ENCODE results near the gene UNC119. TPM values are rescaled to one million over a fixed set of nuclear protein-coding genes. Genes with fewer than 3 reads are reported as not detected.
"Not testable (repeated sequence)": the region's sequence is repeated elsewhere in the genome, so short reads cannot be mapped to it uniquely, and the experiment has no call there.

The UNC119 gene
- total RNA-seq (2014; rRNA removed; shearing (Covaris generic); ENCODE audit: low replicate concordance), result 20.8 and 36.4 TPM in 2 replicates

GRCh38 chr17:28552176-28552999 is at the start of gene UNC119:
TSS of gene UNC119 (minus strand) at chr17:28552624. CDS start at chr17:28552557, 67 bp downstream.
- DNase-seq, result peak; percentile 77
- Histone ChIP-seq H3K36me3 (peaks cover 34% of the 10 kb centered on the region), H3K27me3 (no peaks in the 10 kb centered on the region), H3K4me3 (peak within 1 kb of the TSS; percentile 93), H3K9me3 (no peaks in the 10 kb centered on the region)

- H3K27me3 ChIP-seq, result no peaks in the 10 kb centered on the region
- H3K36me3 ChIP-seq, result peaks cover 36% of the 10 kb centered on the region
- peak overlapping the region; percentile 93 for H3K4me3 ChIP-seq
- peak; percentile 87 for DNase-seq
- no peaks in the 10 kb centered on the region for H3K9me3 ChIP-seq
These were observed 47.1 kb upstream of the UNC119 start for GRCh38 chr17:28599311-28600184.

GRCh38 chr17:28598799-28599310 is 46.4 kb upstream of the UNC119 start, which contains the start of gene SPAG5:
TSS of gene SPAG5 (minus strand) at chr17:28599025. CDS start at chr17:28598946, 79 bp downstream.
- H3K27me3 ChIP-seq, result no peaks in the 10 kb centered on the region
- peak within 1 kb of the TSS; percentile 93 for H3K4me3 ChIP-seq
- H3K9me3 ChIP-seq, result no peaks in the 10 kb centered on the region
- peak; percentile 94 for DNase-seq
- peaks cover 42% of the 10 kb centered on the region for H3K36me3 ChIP-seq

- Histone ChIP-seq H3K4me3 (peak overlapping the region; percentile 93), H3K9me3 (no peaks in the 10 kb centered on the region), H3K27me3 (no peaks in the 10 kb centered on the region), H3K36me3 (peaks cover 43% of the 10 kb centered on the region)
- DNase-seq, result no peak
These were observed 46.0 kb upstream of the UNC119 start for GRCh38 chr17:28598389-28598788.

GRCh38 chr17:28597606-28598383 is 45.4 kb upstream of the UNC119 start:
- peak overlapping the region; percentile 93 for H3K4me3 ChIP-seq
- H3K27me3 ChIP-seq, result no peaks in the 10 kb centered on the region
- no peaks in the 10 kb centered on the region for H3K9me3 ChIP-seq
- peaks cover 48% of the 10 kb centered on the region for H3K36me3 ChIP-seq
- no peak for DNase-seq

- H3K27me3 ChIP-seq, result no peaks in the 10 kb centered on the region
- H3K9me3 ChIP-seq, result no peaks in the 10 kb centered on the region
- H3K4me3 ChIP-seq, result no peak overlapping the region
- DNase-seq, result no peak
- H3K36me3 ChIP-seq, result peaks cover 87% of the 10 kb centered on the region
These were observed 39.8 kb upstream of the UNC119 start for GRCh38 chr17:28592260-28592659.

GRCh38 chr17:28585851-28586250 is 33.4 kb upstream of the UNC119 start:
- no peaks in the 10 kb centered on the region for H3K9me3 ChIP-seq
- no peak overlapping the region for H3K4me3 ChIP-seq
- H3K27me3 ChIP-seq, result no peaks in the 10 kb centered on the region
- peaks cover 94% of the 10 kb centered on the region for H3K36me3 ChIP-seq
- no peak for DNase-seq

GRCh38 chr17:28584434-28584833 is 32.0 kb upstream of the UNC119 start:
- DNase-seq, result no peak
- Histone ChIP-seq H3K4me3 (no peak overlapping the region), H3K9me3 (no peaks in the 10 kb centered on the region), H3K27me3 (no peaks in the 10 kb centered on the region), H3K36me3 (peaks cover 95% of the 10 kb centered on the region)

- H3K9me3 ChIP-seq, result no peaks in the 10 kb centered on the region
- no peak for DNase-seq
- H3K4me3 ChIP-seq, result no peak overlapping the region
- peaks cover 95% of the 10 kb centered on the region for H3K36me3 ChIP-seq
- no peaks in the 10 kb centered on the region for H3K27me3 ChIP-seq
These were observed 30.1 kb upstream of the UNC119 start for GRCh38 chr17:28582513-28582912.

- Histone ChIP-seq H3K36me3 (peaks cover 92% of the 10 kb centered on the region), H3K4me3 (no peak overlapping the region), H3K27me3 (no peaks in the 10 kb centered on the region), H3K9me3 (no peaks in the 10 kb centered on the region)
- no peak for DNase-seq
These were observed 28.5 kb upstream of the UNC119 start for GRCh38 chr17:28580959-28581358.

GRCh38 chr17:28579526-28579925 is 27.1 kb upstream of the UNC119 start:
- no peak for DNase-seq
- no peaks in the 10 kb centered on the region for H3K9me3 ChIP-seq
- no peak overlapping the region for H3K4me3 ChIP-seq
- H3K36me3 ChIP-seq, result peaks cover 80% of the 10 kb centered on the region
- H3K27me3 ChIP-seq, result no peaks in the 10 kb centered on the region

GRCh38 chr17:28578246-28579195 is 26.1 kb upstream of the UNC119 start:
- DNase-seq, result no peak
- Histone ChIP-seq H3K4me3 (no peak overlapping the region), H3K36me3 (peaks cover 76% of the 10 kb centered on the region), H3K9me3 (no peaks in the 10 kb centered on the region), H3K27me3 (no peaks in the 10 kb centered on the region)

GRCh38 chr17:28577466-28577824 is 25.0 kb upstream of the UNC119 start:
- no peak for DNase-seq
- Histone ChIP-seq H3K36me3 (peaks cover 65% of the 10 kb centered on the region), H3K9me3 (no peaks in the 10 kb centered on the region), H3K4me3 (no peak overlapping the region), H3K27me3 (no peaks in the 10 kb centered on the region)

GRCh38 chr17:28576758-28577465 is 24.5 kb upstream of the UNC119 start, which contains the start of gene ALDOC:
TSS of gene ALDOC (minus strand) at chr17:28576895. CDS start at chr17:28575532, 1,363 bp downstream.
- H3K4me3 ChIP-seq, result no peak within 1 kb of the TSS
- peak; percentile 57 for DNase-seq
- no peaks in the 10 kb centered on the region for H3K9me3 ChIP-seq
- H3K27me3 ChIP-seq, result no peaks in the 10 kb centered on the region
- H3K36me3 ChIP-seq, result peaks cover 60% of the 10 kb centered on the region

GRCh38 chr17:28576016-28576415 is 23.6 kb upstream of the UNC119 start:
- DNase-seq, H3K4me3 ChIP-seq, H3K9me3 ChIP-seq, H3K27me3 ChIP-seq: not testable (repeated sequence)
- H3K36me3 ChIP-seq, result peaks cover 55% of the 10 kb centered on the region

All from MG63 (cell line).